ENCODE data around the gene NHEJ1. TPM values are rescaled to one million over a fixed set of nuclear protein-coding genes. Genes with fewer than 3 reads are reported as not detected.

NHEJ1 gene
- polyA plus RNA-seq, 3 donors: 12.6 to 20.9 (median 20.3) TPM

GRCh38 chr2:219175486-219175885 lies 14.9 kb upstream of the NHEJ1 start:
- no peak for TF ChIP-seq CTCF (IDR thresholded peaks at IDR 0.05)
- Histone ChIP-seq H3K27me3 (ENCODE audit: control insufficient read depth in 2 of 2, insufficient read depth in 2 of 2, low read length in 2 of 2) (no peaks in the 10 kb centered on the region), H3K4me2 (replicated peaks; ENCODE audit: extremely low read depth, low read length, poor library complexity, severe bottlenecking) (peak overlapping the region; percentile 98), H3K9ac (ENCODE audit: insufficient read depth, low read length, poor library complexity, severe bottlenecking) (peak overlapping the region; percentile 96), H3K79me2 (ENCODE audit: insufficient read depth, low read length) (peaks cover 54% of the 10 kb centered on the region), H3K4me3 (replicated peaks in 1 of 3; ENCODE audit: low read depth in 2 of 3, low read length in 3 of 3) (peak overlapping the region in 1 of 3 experiments; percentile 95), H4K20me1 (ENCODE audit: insufficient read depth, low read length) (peaks cover 67% of the 10 kb centered on the region), H3K4me1 (ENCODE audit: control insufficient read depth in 1 of 2, insufficient read depth in 2 of 2, low read length in 2 of 2) (peaks cover 32 to 56% of the 10 kb centered on the region in 2 donors), H2AFZ (ENCODE audit: insufficient read depth, low read depth, low read length, poor library complexity, severe bottlenecking) (no peak overlapping the region), H3K9me3 (replicated peaks in 1 of 2; ENCODE audit: control insufficient read depth in 1 of 2, insufficient read depth in 1 of 2, low read length in 2 of 2) (no peaks in the 10 kb centered on the region), H3K36me3 (replicated peaks in 1 of 2; ENCODE audit: control insufficient read depth in 1 of 2, insufficient read depth in 2 of 2, low read length in 2 of 2) (peaks cover 43 to 59% of the 10 kb centered on the region in 2 donors), H3K27ac (ENCODE audit: low read depth in 1 of 2, low read length in 2 of 2) (peak overlapping the region in 1 of 2 donors; percentile 99)
- Mint-ChIP-seq H3K36me3 (peaks cover 47 to 58% of the 10 kb centered on the region in 2 donors), H3K27ac (peak overlapping the region in 1 of 7 donors; percentile 92), H3K27me3 (ENCODE audit: low read depth in 3 of 3) (peaks cover 0 to 2% (median 0%) of the 10 kb centered on the region in 3 donors), H3K4me1 (peaks cover 59% of the 10 kb centered on the region), H3K4me3 (peak overlapping the region; percentile 51 to 95), H3K9me3 (no peaks in the 10 kb centered on the region)
- intact Hi-C loops (cut with micrococcal nuclease): loop anchor here (5.0 to 10.0 kb wide), 4 partner anchors 42 to 429 kb away; partner anchors contain the start of genes ABCB6 (in 1 of the 2), TUBA4A (in 1 of the 2) and TUBA4B (in 1 of the 2)
- no peak for DNase-seq
- 97% methylated on average over 4 of the region's 7 CpGs for WGBS (ENCODE audit: insufficient coverage)

- Histone ChIP-seq H3K79me2 (ENCODE audit: insufficient read depth, low read length) (peaks cover 47% of the 10 kb centered on the region), H3K9ac (ENCODE audit: insufficient read depth, low read length, poor library complexity, severe bottlenecking) (no peak overlapping the region), H3K9me3 (replicated peaks in 1 of 2; ENCODE audit: control insufficient read depth in 1 of 2, insufficient read depth in 1 of 2, low read length in 2 of 2) (no peaks in the 10 kb centered on the region), H3K27ac (ENCODE audit: low read depth in 1 of 2, low read length in 2 of 2) (peak overlapping the region in 1 of 2 donors; percentile 9), H2AFZ (ENCODE audit: insufficient read depth, low read depth, low read length, poor library complexity, severe bottlenecking) (no peak overlapping the region), H3K4me1 (ENCODE audit: control insufficient read depth in 1 of 2, insufficient read depth in 2 of 2, low read length in 2 of 2) (peaks cover 32 to 49% of the 10 kb centered on the region in 2 donors), H3K27me3 (ENCODE audit: control insufficient read depth in 2 of 2, insufficient read depth in 2 of 2, low read length in 2 of 2) (no peaks in the 10 kb centered on the region), H3K36me3 (replicated peaks in 1 of 2; ENCODE audit: control insufficient read depth in 1 of 2, insufficient read depth in 2 of 2, low read length in 2 of 2) (peaks cover 36 to 53% of the 10 kb centered on the region in 2 donors), H3K4me3 (replicated peaks in 1 of 3; ENCODE audit: low read depth in 2 of 3, low read length in 3 of 3) (no peak overlapping the region), H4K20me1 (ENCODE audit: insufficient read depth, low read length) (peaks cover 61% of the 10 kb centered on the region), H3K4me2 (replicated peaks; ENCODE audit: extremely low read depth, low read length, poor library complexity, severe bottlenecking) (peak overlapping the region; percentile 1)
- peak overlapping the region in 1 of 2 donors; percentile 51 for H3K4me3 Mint-ChIP-seq
- WGBS (ENCODE audit: insufficient coverage): 95% methylated on average over 3 of the region's 7 CpGs
- H3K4me1 Mint-ChIP-seq: peaks cover 56% of the 10 kb centered on the region
- H3K9me3 Mint-ChIP-seq: no peaks in the 10 kb centered on the region
- no peak for TF ChIP-seq CTCF (IDR thresholded peaks at IDR 0.05)
- intact Hi-C loops (cut with micrococcal nuclease): loop anchor here (5.0 to 10.0 kb wide), 4 partner anchors 42 to 430 kb away; partner anchors contain the start of genes ABCB6 (in 1 of the 2), TUBA4A (in 1 of the 2) and TUBA4B (in 1 of the 2)
- peak overlapping the region in 3 of 7 donors; percentile 4 to 41 (median 24) for H3K27ac Mint-ChIP-seq
- DNase-seq: no peak
- H3K27me3 Mint-ChIP-seq (ENCODE audit: low read depth in 3 of 3): peaks cover 0 to 2% (median 0%) of the 10 kb centered on the region in 3 donors
- peaks cover 40 to 51% of the 10 kb centered on the region in 2 donors for H3K36me3 Mint-ChIP-seq
Observed at GRCh38 chr2:219174801-219175200, 14.2 kb upstream of the NHEJ1 start.
